Lower lobe of right lung (tissue), 2 donors: Measurements from ENCODE around the gene SSBP2. TPM values are rescaled to one million over a fixed set of nuclear protein-coding genes. Genes with fewer than 3 reads are reported as not detected.

Experiments used
- ATAC-seq, 2 donors: fragments of 200-7000 bp; cut with Tn5 transposase; one replicate each; pipeline ENCODE4 v1.9.1; 2020 to 2022; ENCODE audit warnings: mild to moderate bottlenecking in 2 of 2, moderate library complexity in 2 of 2
- DNase-seq: peaks from one replicate; pipeline ENCODE4 v3.0.0-alpha.2; 2020
- H3K27ac ChIP-seq: fragments of 200-600 bp; one replicate; pipeline ENCODE4 v1.8.0; 2022
- H3K27me3 ChIP-seq: fragments of 200-600 bp; one replicate; pipeline ENCODE4 v1.8.0; 2022; ENCODE audit warnings: low read depth
- H3K36me3 ChIP-seq: fragments of 200-600 bp; one replicate; pipeline ENCODE4 v1.8.0; 2022; ENCODE audit warnings: mild to moderate bottlenecking
- H3K4me1 ChIP-seq: fragments of 200-600 bp; one replicate; pipeline ENCODE4 v1.8.0; 2022
- H3K4me3 ChIP-seq: fragments of 200-600 bp; one replicate; pipeline ENCODE4 v1.8.0; 2022; ENCODE audit warnings: mild to moderate bottlenecking
- H3K9me3 ChIP-seq: fragments of 200-600 bp; one replicate; pipeline ENCODE4 v1.8.0; 2022
- CTCF ChIP-seq: fragments of 200-600 bp; IDR thresholded peaks from one replicate; pipeline ENCODE4 v1.8.0; 2022; ENCODE audit warnings: antibody characterized with exemption, mild to moderate bottlenecking
- intact Hi-C: fragments of 100-400 bp; cut with DNase I; formaldehyde crosslinking; loops from one replicate; pipeline ENCODE4 v1.11.0; 2022
- total RNA-seq: library from RNA; stranded (reverse); fragmentation: NEBNext Ultra II Directional; extraction: Animal tissue kit (Norgen Biotek cat#: 25700); gene quantifications from one replicate; pipeline ENCODE4 v1.2.1, GENCODE V29; 2021
- donor health status: DM: no; HTN: yes; CAD: no; lungs with severe emphysema.

The SSBP2 gene
- total RNA-seq, 1 donor from 2014 or later: 41.1 TPM

GRCh38 chr5:81762401-81762800 lies 11.5 kb upstream of the SSBP2 start:
- H3K4me3 ChIP-seq: no peak overlapping the region
- intact Hi-C loops: no loop called here
- peaks cover 7% of the 10 kb centered on the region for H3K4me1 ChIP-seq
- H3K27ac ChIP-seq: no peak overlapping the region
- H3K36me3 ChIP-seq: no peaks in the 10 kb centered on the region
- H3K9me3 ChIP-seq: no peaks in the 10 kb centered on the region
- TF ChIP-seq CTCF: no peak
- no peaks in the 10 kb centered on the region for H3K27me3 ChIP-seq
- ATAC-seq (no peak), DNase-seq (no peak)

GRCh38 chr5:81761970-81762369 lies 11.1 kb upstream of the SSBP2 start:
- H3K4me1 ChIP-seq: peaks cover 7% of the 10 kb centered on the region
- ATAC-seq (no peak), DNase-seq (no peak)
- H3K9me3 ChIP-seq: no peaks in the 10 kb centered on the region
- no peak overlapping the region for H3K27ac ChIP-seq
- no peaks in the 10 kb centered on the region for H3K36me3 ChIP-seq
- no peak overlapping the region for H3K4me3 ChIP-seq
- H3K27me3 ChIP-seq: no peaks in the 10 kb centered on the region
- intact Hi-C loops: no loop called here
- no peak for TF ChIP-seq CTCF

- Histone ChIP-seq H3K27me3 (no peaks in the 10 kb centered on the region), H3K4me1 (peaks cover 10% of the 10 kb centered on the region), H3K27ac (no peak overlapping the region), H3K36me3 (no peaks in the 10 kb centered on the region), H3K4me3 (no peak overlapping the region), H3K9me3 (no peaks in the 10 kb centered on the region)
- no peak for ATAC-seq
- TF ChIP-seq CTCF: no peak
- intact Hi-C loops: no loop called here
- DNase-seq: no peak
Observed at GRCh38 chr5:81761270-81761669, 10.4 kb upstream of the SSBP2 start.

GRCh38 chr5:81760521-81760920 lies 9.6 kb upstream of the SSBP2 start:
- Histone ChIP-seq H3K4me1 (peaks cover 17% of the 10 kb centered on the region), H3K27me3 (no peaks in the 10 kb centered on the region), H3K9me3 (no peaks in the 10 kb centered on the region), H3K27ac (no peak overlapping the region), H3K4me3 (no peak overlapping the region), H3K36me3 (no peaks in the 10 kb centered on the region)
- no peak for TF ChIP-seq CTCF
- DNase-seq (no peak), ATAC-seq (no peak)
- intact Hi-C loops: no loop called here

GRCh38 chr5:81759632-81760005 lies 8.7 kb upstream of the SSBP2 start:
- ATAC-seq (no peak), DNase-seq (no peak)
- Histone ChIP-seq H3K4me1 (peaks cover 23% of the 10 kb centered on the region), H3K27me3 (no peaks in the 10 kb centered on the region), H3K36me3 (no peaks in the 10 kb centered on the region), H3K4me3 (no peak overlapping the region), H3K9me3 (no peaks in the 10 kb centered on the region), H3K27ac (peak overlapping the region; percentile 25)
- intact Hi-C loops: no loop called here
- TF ChIP-seq CTCF: no peak

GRCh38 chr5:81757404-81757803 lies 6.5 kb upstream of the SSBP2 start:
- H3K27ac ChIP-seq: no peak overlapping the region
- no peaks in the 10 kb centered on the region for H3K9me3 ChIP-seq
- H3K36me3 ChIP-seq: no peaks in the 10 kb centered on the region
- DNase-seq (no peak), ATAC-seq (no peak)
- intact Hi-C loops: no loop called here
- H3K4me1 ChIP-seq: peaks cover 22% of the 10 kb centered on the region
- H3K4me3 ChIP-seq: no peak overlapping the region
- no peaks in the 10 kb centered on the region for H3K27me3 ChIP-seq
- TF ChIP-seq CTCF: no peak
